ENCODE measurements around the gene DOCK10. TPM values are rescaled to one million over a fixed set of nuclear protein-coding genes. Genes with fewer than 3 reads are reported as not detected.

DOCK10 gene
- total RNA-seq, 1 experiment from 2014 or later: 28.9 TPM

GRCh38 chr2:224843141-224843540, 199.1 kb downstream of the DOCK10 start:
- Histone ChIP-seq H4K20me1 (ENCODE audit: insufficient read depth) (no peaks in the 10 kb centered on the region), H3K9me3 (ENCODE audit: insufficient read depth, low read depth) (no peaks in the 10 kb centered on the region), H3K4me2 (no peak overlapping the region), H3K36me3 (ENCODE audit: low read depth) (no peaks in the 10 kb centered on the region), H3K9me2 (ENCODE audit: insufficient read depth) (no peaks in the 10 kb centered on the region), H3F3A (ENCODE audit: insufficient read depth, low read depth) (no peaks in the 10 kb centered on the region), H3K27ac (no peak overlapping the region), H3K79me2 (ENCODE audit: low read depth) (no peaks in the 10 kb centered on the region), H3K27me3 (ENCODE audit: insufficient read depth, low read depth) (no peaks in the 10 kb centered on the region), H2AFZ (no peak overlapping the region), H3K4me3 (no peak overlapping the region), H3K4me1 (replicated peaks; ENCODE audit: insufficient read depth) (no peaks in the 10 kb centered on the region)
- BruUV-seq (replicated peaks): no TSS peak
- POLR2A ChIA-PET (ENCODE audit: unreplicated experiment): interaction anchor here (0.5 kb wide), 1 partner anchor 9 kb away, joined by 3 read pairs; no protein-coding TSS in a partner anchor
- intact Hi-C loops (cut with micrococcal nuclease; ENCODE audit: unreplicated experiment): no loop called here
- DNase-seq: no peak
- CTCF ChIA-PET: no interaction called here
- TF ChIP-seq EZH2 (IDR thresholded peaks at IDR 0.05; ENCODE audit: low read depth) (no peak), CTCF (conservative IDR thresholded peaks at IDR 0.05) (no peak)

GRCh38 chr2:224841910-224842309, 200.4 kb downstream of the DOCK10 start:
- no TSS peak for BruUV-seq (replicated peaks)
- no peaks in the 10 kb centered on the region for H3K4me1 ChIP-seq (replicated peaks; ENCODE audit: insufficient read depth)
- H3K27ac ChIP-seq: no peak overlapping the region
- H3K79me2 ChIP-seq (ENCODE audit: low read depth): no peaks in the 10 kb centered on the region
- DNase-seq: no peak
- H3K27me3 ChIP-seq (ENCODE audit: insufficient read depth, low read depth): no peaks in the 10 kb centered on the region
- H3K9me3 ChIP-seq (ENCODE audit: insufficient read depth, low read depth): no peaks in the 10 kb centered on the region
- no peaks in the 10 kb centered on the region for H3K9me2 ChIP-seq (ENCODE audit: insufficient read depth)
- no peak for TF ChIP-seq CTCF (conservative IDR thresholded peaks at IDR 0.05)
- no peak for TF ChIP-seq EZH2 (IDR thresholded peaks at IDR 0.05; ENCODE audit: low read depth)
- no peaks in the 10 kb centered on the region for H3F3A ChIP-seq (ENCODE audit: insufficient read depth, low read depth)
- POLR2A ChIA-PET (ENCODE audit: unreplicated experiment): no interaction called here
- CTCF ChIA-PET: no interaction called here
- no peaks in the 10 kb centered on the region for H3K36me3 ChIP-seq (ENCODE audit: low read depth)
- no peak overlapping the region for H2AFZ ChIP-seq
- no peak overlapping the region for H3K4me3 ChIP-seq
- no peaks in the 10 kb centered on the region for H4K20me1 ChIP-seq (ENCODE audit: insufficient read depth)
- no peak overlapping the region for H3K4me2 ChIP-seq
- intact Hi-C loops (cut with micrococcal nuclease; ENCODE audit: unreplicated experiment): no loop called here

GRCh38 chr2:224838335-224838734, 203.9 kb downstream of the DOCK10 start:
- TF ChIP-seq EZH2 (IDR thresholded peaks at IDR 0.05; ENCODE audit: low read depth) (no peak), CTCF (conservative IDR thresholded peaks at IDR 0.05) (no peak)
- Histone ChIP-seq H3K9me3 (ENCODE audit: insufficient read depth, low read depth) (no peaks in the 10 kb centered on the region), H3K27me3 (ENCODE audit: insufficient read depth, low read depth) (no peaks in the 10 kb centered on the region), H3K4me2 (no peak overlapping the region), H3K79me2 (ENCODE audit: low read depth) (no peaks in the 10 kb centered on the region), H2AFZ (no peak overlapping the region), H3F3A (ENCODE audit: insufficient read depth, low read depth) (no peaks in the 10 kb centered on the region), H3K27ac (no peak overlapping the region), H4K20me1 (ENCODE audit: insufficient read depth) (no peaks in the 10 kb centered on the region), H3K36me3 (ENCODE audit: low read depth) (no peaks in the 10 kb centered on the region), H3K4me1 (replicated peaks; ENCODE audit: insufficient read depth) (no peaks in the 10 kb centered on the region), H3K4me3 (no peak overlapping the region), H3K9me2 (ENCODE audit: insufficient read depth) (no peaks in the 10 kb centered on the region)
- ChIA-PET CTCF (no interaction called here), POLR2A (ENCODE audit: unreplicated experiment) (no interaction called here)
- intact Hi-C loops (cut with micrococcal nuclease; ENCODE audit: unreplicated experiment): no loop called here
- no peak for DNase-seq
- BruUV-seq (replicated peaks): no TSS peak

Measured in PC-9 (cell line).